HG02973 (cell line): Measurements from ENCODE around the gene DNAAF5.

Experiments used
- ATAC-seq: cut with Tn5 transposase; IDR thresholded peaks from one replicate; pipeline ENCODE4 v1.9.1; 2021; ENCODE audit warnings: moderate library complexity; ENCODE audit not compliant: unreplicated experiment

Gene DNAAF5

GRCh38 chr7:763762-764161, 37.3 kb downstream of the DNAAF5 start:
- ATAC-seq: no peak

DNA sequence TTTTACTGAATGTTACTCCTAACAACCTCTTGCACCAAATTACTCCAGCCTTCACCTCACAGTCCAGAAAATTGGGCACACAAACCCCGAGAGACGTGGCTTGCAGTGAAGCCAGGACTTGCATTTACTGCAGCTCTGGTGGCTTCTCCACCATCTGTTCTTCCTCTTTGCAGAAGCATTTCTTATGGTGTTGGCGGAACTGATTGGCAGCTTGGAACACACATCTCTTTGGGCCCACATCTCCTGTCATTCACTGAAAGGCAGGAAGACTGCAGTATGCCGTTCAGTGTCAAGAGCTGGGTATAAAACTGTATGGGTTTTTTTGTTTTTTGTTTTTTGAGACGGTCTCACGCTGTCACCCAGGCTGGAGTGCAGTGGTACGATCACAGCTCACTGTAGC, 38.9 kb downstream of the DNAAF5 start:
- no peak for ATAC-seq

DNA sequence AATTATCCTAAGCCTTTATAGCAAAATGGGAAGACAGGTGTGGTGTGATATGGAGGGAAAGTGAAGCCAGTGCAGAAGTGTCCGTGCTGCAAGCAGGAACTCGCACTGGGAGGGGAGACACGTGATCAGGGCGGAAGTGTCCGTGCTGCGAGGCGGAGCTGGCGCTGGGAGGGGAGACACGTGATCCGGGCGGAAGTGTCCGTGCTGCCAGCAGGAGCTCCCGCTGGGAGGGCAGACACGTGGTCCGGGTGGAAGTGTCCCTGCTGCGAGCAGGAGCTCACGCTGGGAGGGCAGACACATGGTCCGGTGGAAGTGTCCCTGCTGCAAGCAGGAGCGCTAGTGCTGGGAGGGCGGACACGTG, 41.1 kb downstream of the DNAAF5 start:
- no peak for ATAC-seq

GRCh38 chr7:767941-768731, 41.6 kb downstream of the DNAAF5 start:
- no peak for ATAC-seq

DNA sequence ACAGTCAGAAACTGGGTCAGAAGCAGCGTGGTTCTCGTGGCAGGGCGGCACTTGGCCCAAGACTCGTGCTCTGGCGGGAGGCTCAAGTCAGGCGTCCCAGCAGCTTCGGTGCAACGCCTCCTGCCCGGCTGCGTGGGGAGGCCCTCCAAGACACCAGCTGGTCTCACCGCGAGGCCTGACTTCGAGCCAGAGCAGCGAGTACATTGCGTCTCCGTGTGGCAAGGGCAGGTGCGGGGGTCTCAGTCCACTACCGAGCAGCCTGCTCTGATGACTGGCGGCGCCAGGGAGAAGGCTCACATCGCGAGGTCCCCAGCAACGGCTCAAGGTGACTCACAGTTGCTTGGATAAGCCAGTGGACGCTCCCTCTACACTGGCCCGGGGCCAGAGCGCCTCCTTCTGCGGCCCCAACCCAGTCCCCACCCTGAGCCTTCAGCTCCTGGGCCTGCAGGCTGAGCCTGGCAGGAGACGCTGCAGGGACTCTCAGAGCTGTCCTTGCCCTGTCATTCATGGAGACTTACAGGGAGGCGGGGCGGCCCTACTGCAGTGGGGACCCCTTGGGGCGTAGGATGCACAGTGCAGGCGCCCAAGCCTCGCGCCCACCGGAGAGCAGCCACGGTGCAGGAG, 42.5 kb downstream of the DNAAF5 start:
- ATAC-seq: no peak

GRCh38 chr7:770336-770735, 43.8 kb downstream of the DNAAF5 start:
- ATAC-seq: no peak

DNA sequence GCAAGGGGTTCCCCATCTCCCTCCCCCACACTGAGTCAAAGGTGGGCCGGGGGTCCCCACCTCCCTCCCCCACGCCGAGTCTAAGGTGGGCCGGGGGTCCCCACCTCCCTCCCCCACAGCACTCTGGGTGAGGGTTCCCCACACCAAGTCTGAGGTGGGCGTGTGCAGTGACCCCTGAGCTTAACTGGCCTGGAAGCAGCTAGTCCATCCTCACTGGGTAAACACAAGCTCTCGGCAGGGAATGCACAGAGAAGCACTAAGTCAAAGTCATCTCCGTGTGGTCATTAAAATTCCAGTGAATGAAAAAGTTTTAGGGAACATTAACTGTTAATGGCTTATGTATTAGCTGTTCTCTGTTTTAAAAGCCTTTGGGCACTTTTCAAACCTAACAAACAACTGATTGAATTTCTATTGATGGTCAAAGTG, 44.3 kb downstream of the DNAAF5 start:
- ATAC-seq: no peak

DNA sequence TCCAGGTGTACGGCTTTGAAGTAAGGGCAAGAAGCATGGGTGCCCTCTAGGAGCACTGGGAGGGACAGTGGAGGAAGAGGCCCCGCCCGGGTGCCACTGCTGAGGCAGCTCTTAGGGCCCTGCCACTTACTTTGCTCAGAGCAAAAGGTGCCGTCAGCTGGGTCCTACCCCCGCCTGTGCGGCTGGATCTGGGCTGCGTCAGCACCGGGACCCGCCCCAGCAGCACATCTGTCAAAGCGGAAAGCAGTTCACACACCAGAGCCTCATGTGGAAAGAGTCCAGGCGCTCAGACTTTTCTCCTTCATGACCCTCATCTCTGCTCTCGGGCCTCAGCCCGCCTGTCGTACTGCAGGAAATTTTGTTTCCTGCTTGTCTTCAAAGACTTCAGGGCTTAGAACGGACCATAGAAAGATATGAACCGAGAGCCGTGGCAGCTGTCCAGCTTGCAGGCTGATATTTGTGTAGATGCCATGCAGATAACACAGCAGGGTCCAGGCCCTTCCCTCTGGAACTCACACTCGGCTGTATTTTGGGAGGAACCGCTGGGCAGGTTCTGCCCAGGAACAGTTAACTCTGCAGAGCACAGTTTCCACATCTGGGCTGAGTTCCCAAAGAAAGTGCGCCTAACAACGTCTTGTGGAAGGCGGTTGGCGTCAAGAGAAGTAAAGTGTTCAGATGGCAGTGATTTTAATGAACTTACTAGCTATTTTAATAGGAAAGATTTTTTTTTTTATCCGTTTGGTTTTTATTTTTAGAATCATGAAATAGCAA, 44.9 kb downstream of the DNAAF5 start:
- no peak for ATAC-seq

- ATAC-seq: no peak
Measured at GRCh38 chr7:772005-772294, 45.5 kb downstream of the DNAAF5 start.

GRCh38 chr7:772392-772791, 45.9 kb downstream of the DNAAF5 start:
- no peak for ATAC-seq

GRCh38 chr7:772861-773621, 46.5 kb downstream of the DNAAF5 start:
- ATAC-seq: no peak

- no peak for ATAC-seq
Measured at GRCh38 chr7:773622-773915, 47.1 kb downstream of the DNAAF5 start.

- no peak for ATAC-seq
Measured at GRCh38 chr7:774161-775109, 47.9 kb downstream of the DNAAF5 start.

DNA sequence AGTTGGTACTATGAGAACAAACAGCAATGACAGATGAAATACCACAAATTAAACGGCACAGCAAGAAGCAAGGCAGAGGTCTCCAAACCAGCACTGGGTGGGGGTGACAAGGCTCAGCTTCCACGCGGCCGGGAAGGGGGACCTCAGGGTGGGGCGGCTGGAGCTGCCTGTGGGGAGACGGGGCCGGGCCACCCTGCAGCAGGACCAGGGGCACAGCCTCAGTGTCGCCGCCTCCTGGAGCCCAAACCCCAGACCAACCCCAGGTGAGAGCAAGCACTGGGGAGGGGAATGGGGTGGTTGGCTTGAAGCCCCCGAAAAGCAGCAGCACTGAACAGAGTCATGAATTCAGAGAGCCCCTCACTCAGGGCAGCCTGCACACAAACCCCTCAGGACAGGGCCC, 49.9 kb downstream of the DNAAF5 start:
- ATAC-seq: no peak

DNA sequence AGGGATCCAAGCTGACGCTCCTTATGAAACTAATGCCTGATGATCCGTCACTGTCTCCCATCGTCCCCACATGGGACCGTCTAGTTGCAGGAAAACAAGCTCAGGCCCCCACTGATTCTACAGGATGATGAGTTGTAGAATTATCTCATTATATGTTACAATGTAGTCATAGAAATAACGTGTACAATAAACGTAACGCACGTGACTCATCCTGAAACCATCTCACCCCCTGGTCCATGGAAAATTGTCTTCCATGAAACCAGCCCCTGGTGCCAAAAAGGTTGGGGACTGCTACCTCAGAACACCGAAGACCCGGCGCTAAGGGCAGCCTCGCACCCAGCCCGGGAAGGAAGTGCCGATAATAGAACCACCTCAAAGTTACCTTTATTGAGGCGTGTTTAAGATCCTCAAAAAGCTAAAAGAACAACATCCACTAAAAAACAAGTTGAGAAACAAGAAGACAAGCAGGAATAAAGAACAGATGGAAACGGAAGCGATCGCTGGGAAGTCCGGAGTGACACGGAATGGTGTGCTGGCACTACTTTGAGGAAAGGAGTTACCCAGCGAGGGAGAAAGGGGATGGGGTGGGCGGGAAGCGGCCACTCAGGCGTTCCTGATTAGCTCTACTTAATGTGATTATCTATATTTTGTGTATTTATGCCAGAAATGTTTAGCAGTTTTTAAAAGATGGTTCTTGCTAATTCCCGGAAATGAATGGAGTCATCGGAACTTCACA, 50.7 kb downstream of the DNAAF5 start:
- no peak for ATAC-seq

- ATAC-seq: no peak
Measured at GRCh38 chr7:777728-778078, 51.2 kb downstream of the DNAAF5 start.

DNA sequence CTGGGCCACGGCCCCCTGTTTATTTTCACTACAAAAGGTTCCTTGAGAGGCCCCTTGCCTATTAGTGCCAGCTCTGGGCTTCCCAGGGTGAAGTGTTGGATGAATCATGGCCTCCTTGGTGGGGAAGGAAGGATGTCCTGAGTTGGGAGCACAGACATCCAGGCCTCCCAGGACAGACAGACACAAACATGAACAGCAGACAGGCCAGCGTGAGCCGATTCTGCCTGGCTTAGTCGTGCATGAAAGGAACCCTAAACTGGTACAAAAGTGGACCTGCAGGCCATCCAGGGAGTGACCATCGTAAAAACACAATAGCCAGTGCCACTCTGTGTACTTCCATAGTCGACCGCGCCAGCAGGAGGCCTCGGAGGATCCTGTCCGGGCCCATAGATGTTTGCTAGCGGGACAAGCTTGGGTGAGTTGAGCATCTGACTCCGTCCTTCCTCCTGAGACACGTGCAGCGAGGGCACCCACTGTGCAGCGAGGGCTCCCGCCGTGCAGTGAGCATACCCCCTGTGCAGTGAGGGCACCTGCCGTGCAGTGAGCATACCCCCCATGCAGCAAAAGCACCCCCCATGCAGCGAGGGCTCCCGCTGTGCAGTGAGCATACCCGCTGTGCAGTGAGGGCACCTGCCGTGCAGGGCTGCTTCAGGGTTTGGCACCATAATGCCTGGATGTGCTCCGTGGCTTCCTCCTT, 51.9 kb downstream of the DNAAF5 start:
- no peak for ATAC-seq

DNA sequence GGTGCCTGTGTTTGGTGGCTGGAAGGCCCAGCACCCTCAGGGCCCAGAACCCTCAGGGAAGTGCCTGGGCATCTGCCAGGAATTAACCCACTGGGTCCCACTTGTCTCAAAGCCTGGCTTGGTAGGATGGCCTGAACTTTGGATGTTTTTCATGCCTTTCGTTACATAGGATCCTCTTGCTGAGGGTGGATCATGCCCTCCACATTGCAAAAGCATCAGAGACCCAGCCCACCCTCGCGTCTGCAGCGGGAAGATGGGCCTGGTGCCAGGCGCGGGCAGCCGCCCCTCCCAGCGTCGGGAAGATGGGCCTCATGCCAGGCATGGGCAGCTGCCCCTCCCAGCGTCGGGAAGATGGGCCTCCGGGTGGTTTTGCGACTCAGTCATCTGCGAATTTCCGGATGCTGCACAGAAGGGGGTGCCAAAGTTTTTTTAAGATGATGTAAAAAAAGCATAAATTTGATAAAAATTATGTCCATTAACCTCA, 52.5 kb downstream of the DNAAF5 start:
- no peak for ATAC-seq

DNA sequence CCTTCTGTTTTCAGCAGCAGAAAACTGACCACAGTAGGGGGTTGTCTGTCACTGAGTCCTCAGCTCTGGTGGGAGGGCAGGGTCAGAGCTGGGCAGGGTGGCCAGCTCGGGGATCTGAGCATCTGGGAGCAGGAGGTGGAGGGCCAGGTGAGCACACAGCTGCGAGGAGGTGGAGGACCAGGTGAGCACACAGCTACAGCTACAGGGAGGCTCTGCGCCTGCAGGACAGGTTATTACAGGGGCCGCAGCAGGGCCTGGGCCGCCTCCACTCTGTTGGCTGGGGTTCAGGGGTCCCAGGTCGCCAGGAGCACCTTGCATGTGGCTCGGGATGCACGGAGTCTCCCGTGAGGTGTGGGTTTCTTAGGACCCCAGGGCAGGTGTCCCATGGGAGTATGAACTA, 53.0 kb downstream of the DNAAF5 start:
- ATAC-seq: no peak
